Uterus (tissue), 4 donors: ENCODE data around the gene ANKRD12. TPM values are rescaled to one million over a fixed set of nuclear protein-coding genes. Genes with fewer than 3 reads are reported as not detected.

Source experiments
- DNase-seq, 2 donors: peaks; one replicate each; pipeline ENCODE4 v3.0.0-alpha.2; 2019 to 2020
- H3K27ac ChIP-seq, 2 donors: fragments of 200-600 bp; sonication (generic); 1 replicate in 1 of 2; 2 replicates in 1 of 2; pipeline ENCODE4 v1.5.1; 2016 to 2018
- H3K27me3 ChIP-seq, 2 donors: fragments of 200-600 bp; sonication (generic); one replicate each; pipeline ENCODE4 v1.5.1; 2018 to 2019; ENCODE audit warnings: control low read depth in 1 of 2
- H3K36me3 ChIP-seq, 2 donors: fragments of 200-600 bp; sonication (generic); one replicate each; pipeline ENCODE4 v1.5.1; 2019; ENCODE audit warnings: control low read depth in 1 of 2
- H3K4me1 ChIP-seq, 2 donors: fragments of 200-600 bp; sonication (generic); one replicate each; pipeline ENCODE4 v1.5.1; 2018 to 2019; ENCODE audit warnings: control low read depth in 1 of 2
- H3K4me3 ChIP-seq, 2 donors: fragments of 200-600 bp; sonication (generic); 1 replicate in 1 of 2; 2 replicates in 1 of 2; pipeline ENCODE4 v1.5.1; 2018 to 2019; ENCODE audit warnings: mild to moderate bottlenecking in 1 of 2
- H3K9me3 ChIP-seq, 2 donors: fragments of 200-600 bp; sonication (generic); one replicate each; pipeline ENCODE4 v1.5.1; 2019; ENCODE audit warnings: control low read depth in 1 of 2
- CTCF ChIP-seq, 4 experiments: fragments of 200-600 bp in 2 of 4; fragments of 450-650 bp in 2 of 4; sonication (generic) in 2 of 4; IDR thresholded peaks; one replicate each; pipeline ENCODE4 v1.5.1; 2016 to 2019; ENCODE audit warnings: antibody characterized with exemption in 4 of 4, mild to moderate bottlenecking in 2 of 4, moderate library complexity in 1 of 4
- POLR2A ChIP-seq, 2 donors: fragments of 450-650 bp; IDR thresholded peaks; one replicate each; pipeline ENCODE4 v1.6.1; 2016; ENCODE audit warnings: antibody characterized with exemption in 2 of 2, mild to moderate bottlenecking in 1 of 2, moderate library complexity in 1 of 2
- intact Hi-C: fragments of 100-400 bp; cut with DNase I; formaldehyde crosslinking; loops from one replicate; pipeline ENCODE4 v1.15.1; 2023; ENCODE audit warnings: low total_unique reads
- total RNA-seq, 4 donors: library from RNA; depleted of rRNA in 3 of 4; stranded (reverse); fragments of >200 nt in 3 of 4; gene quantifications; one replicate each; pipeline versions ENCODE4 v1.1.0 to v1.2.4, GENCODE V29; 2014 to 2023
- donor health status: DM: yes; HTN: yes; CAD: no.

ANKRD12 gene
- total RNA-seq, 4 donors from 2014 or later = 29.1 to 122 (median 43.6) TPM

DNA sequence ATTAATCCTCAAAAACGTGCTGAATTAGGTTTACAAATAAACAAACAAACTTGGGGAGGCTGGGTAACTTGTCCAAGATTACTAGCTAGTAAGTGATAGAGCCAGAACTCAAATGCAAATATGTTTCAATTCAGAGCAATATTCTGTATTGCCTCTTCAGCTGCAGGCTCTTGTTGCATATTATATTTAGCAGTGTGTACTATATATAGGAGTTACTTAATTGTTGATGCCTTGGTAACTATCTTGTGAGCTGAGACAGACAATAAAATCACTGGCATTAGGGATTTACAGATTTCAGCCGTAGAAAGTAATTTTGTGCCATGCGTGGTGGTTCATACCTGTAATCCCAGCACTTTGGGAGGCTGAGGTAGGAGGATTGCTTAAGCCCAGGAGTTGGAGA lies 10.2 kb upstream of the ANKRD12 start:
- H3K27ac ChIP-seq = peak overlapping the region in 1 of 2 donors; percentile 2
- intact Hi-C loops = no loop called here
- no peak for DNase-seq
- H3K36me3 ChIP-seq = no peaks in the 10 kb centered on the region
- TF ChIP-seq CTCF (IDR thresholded peaks at IDR 0.05) (no peak), POLR2A (IDR thresholded peaks at IDR 0.05) (no peak)
- peaks cover 0 to 3% of the 10 kb centered on the region in 2 donors for H3K4me1 ChIP-seq
- no peaks in the 10 kb centered on the region for H3K9me3 ChIP-seq
- H3K27me3 ChIP-seq = no peaks in the 10 kb centered on the region
- no peak overlapping the region for H3K4me3 ChIP-seq

GRCh38 chr18:9130195-9130594 lies 6.4 kb upstream of the ANKRD12 start:
- Histone ChIP-seq H3K4me3 (no peak overlapping the region), H3K36me3 (no peaks in the 10 kb centered on the region), H3K9me3 (no peaks in the 10 kb centered on the region), H3K4me1 (no peaks in the 10 kb centered on the region), H3K27ac (no peak overlapping the region), H3K27me3 (no peaks in the 10 kb centered on the region)
- no peak for DNase-seq
- intact Hi-C loops = no loop called here
- TF ChIP-seq POLR2A (IDR thresholded peaks at IDR 0.05) (no peak), CTCF (IDR thresholded peaks at IDR 0.05) (no peak)

GRCh38 chr18:9130806-9131205 lies 5.8 kb upstream of the ANKRD12 start:
- TF ChIP-seq CTCF (IDR thresholded peaks at IDR 0.05) (no peak), POLR2A (IDR thresholded peaks at IDR 0.05) (no peak)
- no peaks in the 10 kb centered on the region for H3K9me3 ChIP-seq
- H3K27me3 ChIP-seq = no peaks in the 10 kb centered on the region
- intact Hi-C loops = no loop called here
- no peak overlapping the region for H3K27ac ChIP-seq
- H3K4me1 ChIP-seq = no peaks in the 10 kb centered on the region
- H3K36me3 ChIP-seq = no peaks in the 10 kb centered on the region
- no peak for DNase-seq
- no peak overlapping the region for H3K4me3 ChIP-seq

GRCh38 chr18:9132628-9133027 lies 4.0 kb upstream of the ANKRD12 start:
- Histone ChIP-seq H3K27me3 (no peaks in the 10 kb centered on the region), H3K4me1 (no peaks in the 10 kb centered on the region), H3K4me3 (no peak overlapping the region), H3K9me3 (no peaks in the 10 kb centered on the region), H3K36me3 (no peaks in the 10 kb centered on the region), H3K27ac (no peak overlapping the region)
- intact Hi-C loops = no loop called here
- no peak for DNase-seq
- TF ChIP-seq POLR2A (IDR thresholded peaks at IDR 0.05) (no peak), CTCF (IDR thresholded peaks at IDR 0.05) (no peak)

- DNase-seq = no peak
- Histone ChIP-seq H3K27ac (no peak overlapping the region), H3K4me1 (no peaks in the 10 kb centered on the region), H3K27me3 (no peaks in the 10 kb centered on the region), H3K4me3 (no peak overlapping the region), H3K9me3 (no peaks in the 10 kb centered on the region), H3K36me3 (no peaks in the 10 kb centered on the region)
- TF ChIP-seq CTCF (IDR thresholded peaks at IDR 0.05) (no peak), POLR2A (IDR thresholded peaks at IDR 0.05) (no peak)
- intact Hi-C loops = no loop called here
Measured at GRCh38 chr18:9133225-9133624, 3.4 kb upstream of the ANKRD12 start.
